Peyer's patch (tissue), 4 donors: ENCODE data around the gene GRIK3.

Experiments
- POLR2A ChIP-seq, 2 donors: fragments of 450-650 bp; IDR thresholded peaks; one replicate each; pipeline ENCODE4 v1.5.1; 2017; ENCODE audit warnings: antibody characterized with exemption in 2 of 2, mild to moderate bottlenecking in 2 of 2, moderate library complexity in 2 of 2
- TF ChIP-seq, protein P1 (sequence below), 6 experiments: fragments of 450-650 bp in 4 of 6; fragments of 200-600 bp in 2 of 6; sonication (generic) in 1 of 6; IDR thresholded peaks; one replicate each; pipeline ENCODE4 v1.5.1; 2017 to 2019; ENCODE audit warnings: antibody characterized with exemption in 6 of 6, mild to moderate bottlenecking in 3 of 6, moderate library complexity in 1 of 6

DNA sequence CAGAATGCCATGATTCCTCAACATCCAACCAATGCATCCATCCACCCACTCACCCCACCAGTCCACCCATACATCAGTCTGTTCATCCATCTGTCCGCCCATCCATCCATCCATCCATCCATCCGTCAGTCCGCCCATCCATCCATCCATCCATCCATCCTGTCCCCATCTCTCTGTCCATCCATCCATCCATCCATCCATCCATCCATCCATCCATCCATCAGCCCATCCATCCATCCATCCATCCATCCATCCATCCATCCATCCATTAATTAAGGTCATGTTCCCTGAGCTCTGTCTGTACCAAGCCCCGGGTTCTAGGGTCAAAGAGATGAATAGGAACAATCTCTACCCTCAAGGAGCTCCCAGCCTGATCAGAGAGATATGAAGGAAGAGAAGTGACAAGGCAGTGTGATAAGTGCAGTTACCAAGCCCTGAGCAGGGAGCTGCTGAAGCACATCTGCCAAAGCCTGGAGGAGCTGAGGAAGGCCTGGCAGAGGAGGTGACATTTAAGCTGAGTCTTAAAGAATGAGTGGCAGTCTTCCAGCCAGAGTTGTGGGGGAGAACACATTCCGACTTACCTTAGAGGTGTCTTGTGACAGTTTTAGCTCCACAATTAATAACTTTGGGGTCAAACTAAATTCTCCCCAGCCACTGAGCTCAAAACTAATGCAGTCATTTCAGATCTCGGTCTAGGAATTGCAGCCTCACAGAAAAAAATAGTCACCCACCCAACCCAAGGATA is 47.9 kb downstream of the GRIK3 start:
- TF ChIP-seq, protein P1, sequence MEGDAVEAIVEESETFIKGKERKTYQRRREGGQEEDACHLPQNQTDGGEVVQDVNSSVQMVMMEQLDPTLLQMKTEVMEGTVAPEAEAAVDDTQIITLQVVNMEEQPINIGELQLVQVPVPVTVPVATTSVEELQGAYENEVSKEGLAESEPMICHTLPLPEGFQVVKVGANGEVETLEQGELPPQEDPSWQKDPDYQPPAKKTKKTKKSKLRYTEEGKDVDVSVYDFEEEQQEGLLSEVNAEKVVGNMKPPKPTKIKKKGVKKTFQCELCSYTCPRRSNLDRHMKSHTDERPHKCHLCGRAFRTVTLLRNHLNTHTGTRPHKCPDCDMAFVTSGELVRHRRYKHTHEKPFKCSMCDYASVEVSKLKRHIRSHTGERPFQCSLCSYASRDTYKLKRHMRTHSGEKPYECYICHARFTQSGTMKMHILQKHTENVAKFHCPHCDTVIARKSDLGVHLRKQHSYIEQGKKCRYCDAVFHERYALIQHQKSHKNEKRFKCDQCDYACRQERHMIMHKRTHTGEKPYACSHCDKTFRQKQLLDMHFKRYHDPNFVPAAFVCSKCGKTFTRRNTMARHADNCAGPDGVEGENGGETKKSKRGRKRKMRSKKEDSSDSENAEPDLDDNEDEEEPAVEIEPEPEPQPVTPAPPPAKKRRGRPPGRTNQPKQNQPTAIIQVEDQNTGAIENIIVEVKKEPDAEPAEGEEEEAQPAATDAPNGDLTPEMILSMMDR (IDR thresholded peaks at IDR 0.05), result no peak
- no peak for TF ChIP-seq POLR2A (IDR thresholded peaks at IDR 0.05)
